Body of pancreas (tissue), 4 donors: ENCODE results near the gene KYNU. TPM values are rescaled to one million over a fixed set of nuclear protein-coding genes. Genes with fewer than 3 reads are reported as not detected.

Experiments used
- ATAC-seq: fragments of 150-250 bp; one replicate; pipeline ENCODE4 v1.9.1; 2016
- DNase-seq, 4 donors: peaks; one replicate each; pipeline ENCODE4 v3.0.0-alpha.2; 2019
- H3K27ac ChIP-seq, 4 donors: fragments of 200-600 bp; sonication (generic); 1 replicate in 3 of 4; 2 replicates in 1 of 4; pipeline versions ENCODE4 v1.5.1 to v1.6.1; 2016 to 2019; ENCODE audit warnings: mild to moderate bottlenecking in 1 of 4, mixed read lengths in 1 of 4, moderate library complexity in 1 of 4
- H3K27me3 ChIP-seq, 2 donors: fragments of 200-600 bp; sonication (generic); one replicate each; pipeline ENCODE4 v1.6.0; 2016; ENCODE audit warnings: mild to moderate bottlenecking in 1 of 2
- H3K36me3 ChIP-seq, 2 donors: fragments of 200-600 bp; sonication (generic); replicated peaks in 1 of 2; 2 replicates each; pipeline ENCODE4 v1.5.1; 2016; ENCODE audit warnings: low read depth in 2 of 2; ENCODE audit not compliant: insufficient read depth in 1 of 2
- H3K4me1 ChIP-seq: fragments of 200-600 bp; sonication (generic); one replicate; pipeline ENCODE4 v1.6.0; 2016
- H3K4me3 ChIP-seq, 2 donors: fragments of 200-600 bp; sonication (generic); 1 replicate in 1 of 2; 2 replicates in 1 of 2; pipeline ENCODE4 v1.5.1; 2016 to 2019
- H3K9me3 ChIP-seq, 3 donors: fragments of 200-600 bp; sonication (generic); 1 replicate in 2 of 3; 2 replicates in 1 of 3; pipeline ENCODE4 v1.5.1; 2016
- CTCF ChIP-seq, 7 experiments: fragments of 450-650 bp in 4 of 7; fragments of 200-600 bp in 3 of 7; sonication (generic) in 3 of 7; IDR thresholded peaks; one replicate each; pipeline ENCODE4 v1.5.1; 2016 to 2019; ENCODE audit warnings: antibody characterized with exemption in 7 of 7
- POLR2A ChIP-seq, 3 donors: fragments of 450-650 bp; IDR thresholded peaks; one replicate each; pipeline ENCODE4 v1.6.1; 2016; ENCODE audit warnings: antibody characterized with exemption in 3 of 3, mild to moderate bottlenecking in 2 of 3
- WGBS, 2 donors: methylation state at CpG; one replicate each; pipeline ENCODE4 v1.1.5; 2017; 5-methylcytosine and 5-hydroxymethylcytosine counted together
- intact Hi-C: fragments of 100-400 bp; cut with DNase I; formaldehyde crosslinking; loops from one replicate; pipeline ENCODE4 v1.15.1; 2023
- total RNA-seq, 2 donors: library from RNA; depleted of rRNA; stranded (reverse); fragments of >200 nt; gene quantifications; one replicate each; pipeline ENCODE4 v1.1.0, GENCODE V29; 2016

Gene KYNU
- total RNA-seq, 2 donors from 2014 or later: 0.33 to 0.78 TPM

DNA sequence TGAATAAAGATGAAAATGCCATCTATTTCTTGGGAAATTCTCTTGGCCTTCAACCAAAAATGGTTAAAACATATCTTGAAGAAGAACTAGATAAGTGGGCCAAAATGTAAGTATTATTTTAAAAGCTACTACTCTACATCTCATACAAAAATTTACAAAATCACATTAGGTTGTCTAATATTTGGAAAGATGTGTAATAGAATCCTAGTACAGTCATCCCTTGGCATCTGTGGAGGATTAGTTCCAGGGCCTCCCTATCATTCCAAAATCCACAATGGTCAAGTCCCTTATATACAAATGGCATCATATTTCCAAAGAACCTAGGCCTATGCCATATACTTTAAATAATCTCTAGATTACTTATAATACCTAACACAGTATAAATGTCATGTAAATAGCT, 41.2 kb downstream of the KYNU start:
- intact Hi-C loops: no loop called here
- Histone ChIP-seq H3K4me3 (no peak overlapping the region), H3K27me3 (no peaks in the 10 kb centered on the region), H3K36me3 (no peaks in the 10 kb centered on the region), H3K4me1 (no peaks in the 10 kb centered on the region), H3K27ac (no peak overlapping the region), H3K9me3 (no peaks in the 10 kb centered on the region)
- ATAC-seq (no peak), DNase-seq (no peak)
- no peak for TF ChIP-seq CTCF (IDR thresholded peaks at IDR 0.05)
- TF ChIP-seq POLR2A (IDR thresholded peaks at IDR 0.05): no peak

DNA sequence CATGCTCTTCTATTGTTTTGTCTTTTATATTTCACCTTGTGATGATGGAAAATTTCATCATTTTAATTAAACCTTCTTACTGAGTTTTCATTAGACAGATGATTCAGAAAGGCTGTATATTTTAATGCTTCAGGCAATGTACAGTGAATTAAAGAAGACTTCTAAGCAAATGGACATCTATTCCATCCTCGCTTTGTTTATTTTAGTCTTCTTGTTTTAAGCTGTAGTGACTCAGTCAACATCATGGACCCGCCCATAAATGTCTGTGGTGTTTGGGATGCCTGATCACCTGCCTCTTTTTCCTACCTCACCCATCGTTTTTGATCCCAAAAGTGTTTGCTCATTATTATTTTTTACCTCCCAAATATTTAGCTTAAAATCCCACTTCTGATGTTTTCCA, 43.1 kb downstream of the KYNU start:
- TF ChIP-seq CTCF (IDR thresholded peaks at IDR 0.05) (no peak), POLR2A (IDR thresholded peaks at IDR 0.05) (no peak)
- no peaks in the 10 kb centered on the region for H3K36me3 ChIP-seq

GRCh38 chr2:142926445-142926844, 49.0 kb downstream of the KYNU start:
- TF ChIP-seq POLR2A (IDR thresholded peaks at IDR 0.05): no peak
- no peak for TF ChIP-seq CTCF (IDR thresholded peaks at IDR 0.05)
- Histone ChIP-seq H3K4me3 (no peak overlapping the region), H3K27me3 (no peaks in the 10 kb centered on the region), H3K4me1 (no peaks in the 10 kb centered on the region), H3K36me3 (no peaks in the 10 kb centered on the region), H3K27ac (no peak overlapping the region), H3K9me3 (no peaks in the 10 kb centered on the region)
- ATAC-seq (no peak), DNase-seq (no peak)
- 63 to 75% methylated on average over 4 of the region's 4 CpGs for WGBS, 2 donors
- intact Hi-C loops: no loop called here

More for the DNA sequence above, 43.1 kb downstream of the KYNU start:
- Histone ChIP-seq H3K9me3 (no peaks in the 10 kb centered on the region), H3K27me3 (no peaks in the 10 kb centered on the region), H3K27ac (no peak overlapping the region), H3K4me3 (no peak overlapping the region), H3K4me1 (no peaks in the 10 kb centered on the region)
- no peak for DNase-seq
- 54 to 57% methylated on average over 3 of the region's 3 CpGs for WGBS, 2 donors
- no peak for ATAC-seq
- intact Hi-C loops: no loop called here

GRCh38 chr2:142930835-142931398, 53.5 kb downstream of the KYNU start:
- no peaks in the 10 kb centered on the region for H3K4me1 ChIP-seq
- intact Hi-C loops: no loop called here
- no peaks in the 10 kb centered on the region for H3K36me3 ChIP-seq
- ATAC-seq (no peak), DNase-seq (no peak)
- 83 to 85% methylated on average over 22 of the region's 22 CpGs for WGBS, 2 donors
- no peak for TF ChIP-seq CTCF (IDR thresholded peaks at IDR 0.05)
- no peak overlapping the region for H3K4me3 ChIP-seq
- H3K27me3 ChIP-seq: no peaks in the 10 kb centered on the region
- no peak overlapping the region for H3K27ac ChIP-seq
- H3K9me3 ChIP-seq: no peaks in the 10 kb centered on the region

GRCh38 chr2:142933916-142934315, 56.5 kb downstream of the KYNU start:
- 79 to 81% methylated on average over 5 of the region's 5 CpGs for WGBS, 2 donors
- H3K4me1 ChIP-seq: no peaks in the 10 kb centered on the region
- TF ChIP-seq CTCF (IDR thresholded peaks at IDR 0.05) (no peak), POLR2A (IDR thresholded peaks at IDR 0.05) (no peak)
- DNase-seq: no peak
- H3K36me3 ChIP-seq: no peaks in the 10 kb centered on the region
- no peak overlapping the region for H3K4me3 ChIP-seq
- no peaks in the 10 kb centered on the region for H3K27me3 ChIP-seq
- no peaks in the 10 kb centered on the region for H3K9me3 ChIP-seq
- no peak for ATAC-seq
- intact Hi-C loops: no loop called here
- no peak overlapping the region for H3K27ac ChIP-seq
